IMR-90 (cell line): ENCODE measurements around the gene PARP3. TPM values are rescaled to one million over a fixed set of nuclear protein-coding genes. Genes with fewer than 3 reads are reported as not detected.

Experiments used
- ATAC-seq: fragments of 200-7000 bp; cut with Tn5 transposase; 2 replicates; pipeline ENCODE4 v1.9.1; 2020; ENCODE audit warnings: low read depth, mild to moderate bottlenecking, moderate library complexity
- BruUV-seq: library from RNA; stranded (reverse); fragments of 400-500 nt; replicated peaks from 2 replicates; lab custom pipeline; 2021; lab: Mats Ljungman, UMichigan
- CTCF ChIA-PET: fragments of 300-600 bp; formaldehyde crosslinking; extraction: SDS; loops from one replicate; lab custom pipeline; 2021; ENCODE audit warnings: antibody characterized with exemption; lab: Yijun Ruan, JAX
- POLR2A ChIA-PET: fragments of 300-600 bp; sonication (Branson Sonifier 250); formaldehyde crosslinking; loops from one replicate; lab custom pipeline; 2022; ENCODE audit warnings: antibody characterized with exemption; ENCODE audit not compliant: unreplicated experiment; lab: Charles Lee
- DNase-seq: peaks from one replicate; pipeline ENCODE4 v3.0.0; 2013
- H2AFZ ChIP-seq: replicated peaks from 2 replicates; pipeline ENCODE3; 2013; ENCODE audit warnings: low read length, mild to moderate bottlenecking; ENCODE audit not compliant: poor library complexity
- H2AK5ac ChIP-seq: 2 replicates; pipeline ENCODE4 v1.6.1; 2013; ENCODE audit warnings: low read depth, low read length, inconsistent platforms
- H2AK9ac ChIP-seq: replicated peaks from 2 replicates; pipeline ENCODE3; 2013; ENCODE audit warnings: mild to moderate bottlenecking, low read depth, low read length, moderate library complexity; ENCODE audit not compliant: poor library complexity
- H2BK120ac ChIP-seq: 2 replicates; pipeline ENCODE4 v1.6.1; 2013; ENCODE audit warnings: low read depth, low read length, inconsistent platforms
- H2BK15ac ChIP-seq: 3 replicates; pipeline ENCODE4 v1.6.1; 2013; ENCODE audit warnings: low read depth, low read length, inconsistent platforms
- H2BK20ac ChIP-seq: 2 replicates; pipeline ENCODE4 v1.6.1; 2013; ENCODE audit warnings: low read depth, mild to moderate bottlenecking, inconsistent platforms, low read length, moderate library complexity
- H2BK5ac ChIP-seq: 2 replicates; pipeline ENCODE4 v1.6.1; 2013; ENCODE audit warnings: mild to moderate bottlenecking, low read depth, low read length, inconsistent platforms; ENCODE audit not compliant: poor library complexity, severe bottlenecking
- H3K14ac ChIP-seq: replicated peaks from 2 replicates; pipeline ENCODE4 v1.6.1; 2013; ENCODE audit warnings: low read depth, low read length, inconsistent platforms
- H3K18ac ChIP-seq: 2 replicates; pipeline ENCODE4 v1.6.1; 2013; ENCODE audit warnings: low read depth, low read length, control low read depth
- H3K23ac ChIP-seq: 2 replicates; pipeline ENCODE4 v1.6.1; 2013; ENCODE audit warnings: low read depth, low read length, inconsistent platforms
- H3K27ac ChIP-seq: 2 replicates; pipeline ENCODE4 v1.5.1; 2013; ENCODE audit warnings: mild to moderate bottlenecking, control low read depth, low read length; ENCODE audit not compliant: insufficient read depth
- H3K27me3 ChIP-seq: 2 replicates; pipeline ENCODE4 v1.6.1; 2013; ENCODE audit warnings: low read length; ENCODE audit not compliant: control insufficient read depth, insufficient read depth
- H3K36me3 ChIP-seq: 2 replicates; pipeline ENCODE4 v1.6.1; 2013; ENCODE audit warnings: low read length, mixed read lengths; ENCODE audit not compliant: control insufficient read depth, insufficient read depth
- H3K4ac ChIP-seq: 2 replicates; pipeline ENCODE4 v1.6.1; 2013; ENCODE audit warnings: low read depth, low read length, inconsistent platforms
- H3K4me1 ChIP-seq: 2 replicates; pipeline ENCODE4 v1.6.1; 2013; ENCODE audit warnings: low read length, mixed read lengths; ENCODE audit not compliant: control insufficient read depth, insufficient read depth
- H3K4me2 ChIP-seq: 2 replicates; pipeline ENCODE4 v1.6.1; 2013; ENCODE audit warnings: low read depth, mild to moderate bottlenecking, control low read depth, low read length, moderate library complexity
- H3K4me3 ChIP-seq: 2 replicates; pipeline ENCODE4 v1.5.1; 2013; ENCODE audit warnings: low read depth, mild to moderate bottlenecking, control low read depth, low read length, moderate library complexity; ENCODE audit not compliant: insufficient read depth
- H3K56ac ChIP-seq: 2 replicates; pipeline ENCODE4 v1.6.1; 2013; ENCODE audit warnings: low read length, inconsistent platforms; ENCODE audit not compliant: insufficient read depth; ENCODE audit errors: extremely low read depth
- H3K79me1 ChIP-seq, 2 experiments: 2 replicates each; pipeline ENCODE4 v1.6.1; 2013; ENCODE audit warnings: low read length in 2 of 2, inconsistent platforms in 1 of 2, low read depth in 1 of 2
- H3K9ac ChIP-seq: 2 replicates; pipeline ENCODE4 v1.6.1; 2013; ENCODE audit warnings: low read depth, low read length, control low read depth
- H3K9me1 ChIP-seq: 2 replicates; pipeline ENCODE4 v1.6.1; 2013; ENCODE audit warnings: low read length, inconsistent platforms; ENCODE audit not compliant: insufficient read depth
- H3K9me3 ChIP-seq: 2 replicates; pipeline ENCODE4 v1.6.1; 2013; ENCODE audit warnings: low read length; ENCODE audit not compliant: control insufficient read depth, insufficient read depth
- H4K20me1 ChIP-seq: 2 replicates; pipeline ENCODE4 v1.6.1; 2013; ENCODE audit warnings: low read length, inconsistent platforms; ENCODE audit not compliant: insufficient read depth
- H4K5ac ChIP-seq: 2 replicates; pipeline ENCODE4 v1.6.1; 2013; ENCODE audit warnings: mild to moderate bottlenecking, low read depth, low read length, control low read depth
- H4K8ac ChIP-seq, 2 experiments: 2 replicates each; pipeline ENCODE4 v1.6.1; 2013; ENCODE audit warnings: low read depth in 2 of 2, low read length in 2 of 2, control low read depth in 1 of 2, inconsistent platforms in 1 of 2
- H4K91ac ChIP-seq: 2 replicates; pipeline ENCODE4 v1.6.1; 2013; ENCODE audit warnings: low read depth, low read length, inconsistent platforms; ENCODE audit not compliant: insufficient read depth
- BHLHE40 ChIP-seq: fragments of 150-350 bp; IDR thresholded peaks from 2 replicates; pipeline ENCODE4 v1.6.1; 2016; ENCODE audit warnings: mild to moderate bottlenecking, low read depth, low read length
- CEBPB ChIP-seq: IDR thresholded peaks from 2 replicates; pipeline ENCODE4 v1.6.1; 2012; ENCODE audit warnings: low read depth, low read length, improper control_type of control experiment
- CHD1 ChIP-seq: IDR thresholded peaks from 2 replicates; pipeline ENCODE4 v1.6.1; 2012; ENCODE audit warnings: low read depth, low read length, improper control_type of control experiment
- CTCF ChIP-seq: conservative IDR thresholded peaks from 2 replicates; pipeline ENCODE4 v1.5.1; 2012; ENCODE audit warnings: mild to moderate bottlenecking, low read depth, low read length, improper control_type of control experiment
- ELK1 ChIP-seq: fragments of 150-350 bp; IDR thresholded peaks from 2 replicates; pipeline ENCODE4 v1.6.1; 2016; ENCODE audit warnings: low read depth, mild to moderate bottlenecking, low read length, moderate library complexity, borderline replicate concordance
- FOS ChIP-seq: fragments of 150-350 bp; IDR thresholded peaks from 2 replicates; pipeline ENCODE4 v1.6.1; 2016; ENCODE audit warnings: low read depth, low read length
- MAFK ChIP-seq: IDR thresholded peaks from 2 replicates; pipeline ENCODE4 v1.6.1; 2012; ENCODE audit warnings: low read depth, low read length, improper control_type of control experiment
- MAZ ChIP-seq: IDR thresholded peaks from 2 replicates; pipeline ENCODE4 v1.6.1; 2012; ENCODE audit warnings: low read depth, mild to moderate bottlenecking, low read length, improper control_type of control experiment, moderate library complexity, borderline replicate concordance
- MXI1 ChIP-seq: IDR thresholded peaks from 2 replicates; pipeline ENCODE4 v1.6.1; 2012; ENCODE audit warnings: low read depth, mild to moderate bottlenecking, low read length, moderate library complexity, borderline replicate concordance
- NFE2L2 ChIP-seq: fragments of 150-350 bp; IDR thresholded peaks from 2 replicates; pipeline ENCODE4 v1.6.1; 2016; ENCODE audit warnings: low read depth, mild to moderate bottlenecking, low read length
- POLR2A ChIP-seq: IDR thresholded peaks from 2 replicates; pipeline ENCODE4 v1.6.1; 2012; ENCODE audit warnings: mild to moderate bottlenecking, low read depth, low read length
- RAD21 ChIP-seq: IDR thresholded peaks from 2 replicates; pipeline ENCODE4 v1.6.1; 2012; ENCODE audit warnings: low read length, improper control_type of control experiment
- RCOR1 ChIP-seq: IDR thresholded peaks from 2 replicates; pipeline ENCODE4 v1.6.1; 2012; ENCODE audit warnings: mild to moderate bottlenecking, low read length, improper control_type of control experiment; ENCODE audit not compliant: insufficient replicate concordance
- RFX5 ChIP-seq: IDR thresholded peaks from 2 replicates; pipeline ENCODE4 v1.8.0; 2012; ENCODE audit warnings: low read depth, mild to moderate bottlenecking, low read length, moderate library complexity
- SMC3 ChIP-seq: fragments of 150-350 bp; IDR thresholded peaks from 2 replicates; pipeline ENCODE4 v1.6.1; 2016; ENCODE audit warnings: low read depth, mild to moderate bottlenecking, antibody characterized with exemption, low read length, moderate library complexity
- USF2 ChIP-seq: fragments of 150-350 bp; IDR thresholded peaks from 2 replicates; pipeline ENCODE4 v1.6.1; 2017; ENCODE audit warnings: mild to moderate bottlenecking, antibody characterized with exemption, low read length, low read depth
- WGBS, 2 experiments: methylation state at CpG; one replicate each; pipeline versions ENCODE4 v1.1.5 to v1.1.7; 2013; ENCODE audit warnings: missing lambda C conversion rate in 2 of 2; ENCODE audit not compliant: insufficient read length in 1 of 2; ENCODE audit errors: extremely low coverage in 2 of 2; 5-methylcytosine and 5-hydroxymethylcytosine counted together
- dilution Hi-C: fragments of 300-500 bp; cut with HindIII; formaldehyde crosslinking; loops from one replicate; pipeline ENCODE4 v1.14.3; 2018; ENCODE audit warnings: low sequenced_read_pairs; ENCODE audit not compliant: unreplicated experiment
- in situ Hi-C: fragments of 300-500 bp; cut with MboI; formaldehyde crosslinking; loops from 3 replicates; pipeline ENCODE4 v1.14.3; 2019; ENCODE audit warnings: low sequenced_read_pairs, inconsistent platforms, mixed read lengths
- intact Hi-C: fragments of 100-400 bp; cut with micrococcal nuclease; formaldehyde crosslinking; loops from 2 replicates; pipeline ENCODE4 v1.10.0; 2022
- polyA plus RNA-seq, 3 experiments: library from polyadenylated mRNA; depleted of rRNA; stranded (reverse); fragments of >200 nt; gene quantifications; 2 replicates each; pipeline ENCODE4 v1.2.3, GENCODE V29; 2012; ENCODE audit warnings: low replicate concordance in 1 of 3
- total RNA-seq: library from RNA; depleted of rRNA; stranded (reverse); fragments of >200 nt; gene quantifications from 2 replicates; pipeline ENCODE4 v1.2.3, GENCODE V29; 2012

PARP3 gene
- total and polyA plus RNA-seq, 2 of the 4 experiments (the other 2 are of a cell fraction) = 16.3 to 22.0 TPM

DNA sequence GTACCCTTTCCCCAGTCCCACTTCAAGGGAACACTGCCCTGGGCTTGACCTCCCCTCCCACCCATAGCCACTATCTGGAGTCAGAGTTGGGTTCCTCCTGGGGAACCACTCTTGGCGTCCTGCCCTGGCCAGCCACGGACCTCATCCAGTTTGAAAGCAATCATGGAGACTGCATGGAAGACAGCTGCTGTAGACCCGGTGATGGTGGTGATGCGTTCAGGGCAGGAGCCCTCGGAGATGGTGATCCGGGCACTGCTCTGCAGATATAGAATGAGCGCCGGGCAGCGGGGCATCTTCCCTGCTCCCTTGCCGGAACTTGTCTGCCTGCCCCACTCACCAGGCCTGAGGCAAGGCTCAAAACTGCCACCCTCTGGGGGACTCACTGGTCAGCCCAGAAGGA lies 18.2 kb downstream of the PARP3 start:
- Histone ChIP-seq H3K9ac (no peak overlapping the region), H2BK120ac (no peak overlapping the region), H2BK20ac (no peak overlapping the region), H2BK5ac (no peak overlapping the region), H4K20me1 (peaks cover 20% of the 10 kb centered on the region; the same call in 1 of the 2 replicates), H4K91ac (no peak overlapping the region), H2AFZ (no peak overlapping the region), H2BK15ac (no peak overlapping the region), H3K27ac (no peak overlapping the region), H3K4me1 (peaks cover 12% of the 10 kb centered on the region), H3K14ac (no peak overlapping the region), H3K36me3 (peaks cover 32% of the 10 kb centered on the region), H3K9me3 (no peaks in the 10 kb centered on the region), H4K5ac (no peak overlapping the region), H3K4me2 (no peak overlapping the region), H3K56ac (no peak overlapping the region), H3K4me3 (no peak overlapping the region), H2AK9ac (no peak overlapping the region), H2AK5ac (no peak overlapping the region), H3K23ac (no peak overlapping the region), H3K27me3 (no peaks in the 10 kb centered on the region), H3K79me1 (peaks cover 17 to 37% of the 10 kb centered on the region in 2 experiments), H4K8ac (no peak overlapping the region), H3K4ac (no peak overlapping the region), H3K9me1 (peaks cover 4% of the 10 kb centered on the region), H3K18ac (no peak overlapping the region)
- ATAC-seq = no peak
- BruUV-seq = no TSS peak
- dilution Hi-C loops = no loop called here
- no peak for DNase-seq
- in situ Hi-C loops = loop anchor here (25.0 kb wide), 1 partner anchor 1623 kb away; the partner anchor contains the start of genes RASSF1, TUSC2 and ZMYND10
- WGBS, 2 experiments = 100% methylated on average over 8 of the region's 10 CpGs; no CpG with 5 or more reads in 1 of the 2 experiments
- CTCF ChIA-PET = no interaction called here
- no peak for TF ChIP-seq NFE2L2
- no peak for TF ChIP-seq RFX5
- no peak for TF ChIP-seq SMC3
- no peak for TF ChIP-seq RAD21
- no peak for TF ChIP-seq CHD1
- TF ChIP-seq BHLHE40 = no peak
- TF ChIP-seq USF2 = no peak
- no peak for TF ChIP-seq POLR2A
- TF ChIP-seq ELK1 = no peak
- no peak for TF ChIP-seq FOS
- TF ChIP-seq RCOR1 = no peak
- no peak for TF ChIP-seq CTCF
- no peak for TF ChIP-seq MAZ
- no peak for TF ChIP-seq MAFK
- TF ChIP-seq MXI1 = no peak
- no peak for TF ChIP-seq CEBPB
- POLR2A ChIA-PET = no interaction called here
- intact Hi-C loops = no loop called here
